ENCODE results near the gene JPH4.
"Not testable (repeated sequence)": the region's sequence is repeated elsewhere in the genome, so short reads cannot be mapped to it uniquely, and the experiment has no call there.

JPH4 gene

GRCh38 chr14:23608454-23608853 is 29.9 kb upstream of the JPH4 start:
- DNase-seq, result no peak

DNA sequence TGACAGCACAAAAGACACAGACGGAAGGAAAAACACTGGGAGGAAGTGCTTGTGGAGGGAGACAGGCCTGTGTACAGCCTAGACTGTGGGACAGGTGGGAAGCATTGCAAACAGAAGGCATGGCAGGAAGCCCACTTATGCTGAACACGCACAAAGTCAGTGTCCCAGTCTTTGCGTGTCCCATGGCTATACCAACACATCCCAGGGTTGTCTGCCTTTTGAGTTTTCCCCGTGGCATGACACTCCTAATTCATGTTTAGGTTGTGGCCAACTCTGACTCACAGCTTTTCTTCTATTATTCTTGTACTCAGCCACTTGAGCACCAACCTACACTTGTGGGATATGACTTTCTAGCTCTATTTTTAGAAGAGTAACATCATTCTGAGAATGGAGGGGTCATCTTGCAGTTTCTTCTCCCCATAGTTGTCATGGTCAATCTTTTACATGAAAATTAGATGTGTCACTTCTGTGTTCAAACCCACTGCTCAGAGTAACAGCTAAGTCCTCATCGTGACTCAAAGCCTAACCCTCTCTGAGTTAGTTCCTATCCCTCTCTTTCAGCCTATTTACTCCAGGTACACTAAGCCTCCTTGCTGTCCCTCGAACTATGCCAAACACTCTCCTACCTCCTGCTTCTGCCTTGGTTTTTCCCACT is 27.5 kb upstream of the JPH4 start:
- DNase-seq, result peak; percentile 36

- DNase-seq, result no peak
Observed at GRCh38 chr14:23604675-23605170, 26.1 kb upstream of the JPH4 start.

GRCh38 chr14:23604148-23604547 is 25.6 kb upstream of the JPH4 start:
- no peak for DNase-seq

- DNase-seq, result no peak
Observed at GRCh38 chr14:23603103-23603502, 24.5 kb upstream of the JPH4 start.

DNA sequence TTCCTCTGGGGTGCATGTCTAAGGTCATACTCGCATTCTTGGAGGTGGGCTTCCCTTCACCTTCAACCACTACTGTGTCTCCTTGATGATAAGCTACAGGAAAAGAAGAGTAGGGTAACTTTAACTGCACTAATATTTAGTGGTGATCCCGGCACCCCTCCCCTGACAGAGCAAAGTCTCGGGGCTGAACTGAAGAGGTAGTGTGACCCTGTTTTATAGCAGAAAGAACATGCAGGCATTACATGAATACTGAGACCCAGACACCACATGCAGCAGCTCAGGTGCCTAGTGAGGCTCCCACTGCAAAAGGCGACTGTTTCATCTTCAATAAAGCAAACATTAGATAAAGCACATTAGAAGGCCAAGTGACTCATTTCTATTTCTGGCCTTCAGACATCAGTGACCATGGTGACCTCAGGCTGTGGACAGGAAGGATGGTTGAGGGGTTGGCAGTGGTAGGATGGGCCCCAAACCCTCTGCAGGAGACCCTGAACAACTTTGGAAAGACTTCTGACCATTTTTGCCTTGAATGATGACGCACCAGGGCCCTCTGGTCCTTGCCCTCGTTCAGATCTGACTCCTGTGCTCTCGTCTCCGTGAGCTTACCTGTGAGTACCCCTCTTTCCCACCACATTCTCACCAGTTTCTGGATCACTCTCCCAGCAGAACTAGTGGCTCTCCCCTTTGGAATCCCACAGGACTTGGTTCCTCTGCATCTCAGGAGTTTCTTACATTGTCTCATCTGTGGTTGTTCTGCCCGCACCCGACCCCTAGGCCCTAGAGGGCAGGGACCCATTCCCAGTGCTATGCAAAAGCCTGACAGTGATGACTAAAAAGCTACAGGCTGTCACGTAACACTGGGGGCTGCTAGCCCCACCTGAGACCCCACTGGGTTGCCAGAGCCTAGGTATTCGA is 23.8 kb upstream of the JPH4 start:
- DNase-seq, result no peak

DNA sequence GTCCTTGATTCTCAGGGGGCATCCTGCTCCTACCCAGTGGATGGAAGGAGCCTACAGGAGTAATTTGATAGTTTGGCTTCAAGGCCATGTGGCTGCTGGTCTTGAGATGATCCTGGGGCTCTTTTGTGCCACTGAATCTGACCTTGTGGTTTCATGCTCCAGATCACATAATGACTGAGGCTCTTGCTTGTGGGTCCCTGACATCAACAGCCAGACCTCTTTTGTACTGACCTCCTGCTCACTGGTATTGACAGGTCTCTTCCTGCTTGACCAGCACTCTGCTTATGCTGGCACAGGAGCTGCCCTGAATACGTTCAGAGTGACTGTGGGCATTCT is 23.2 kb upstream of the JPH4 start:
- DNase-seq, result no peak

DNA sequence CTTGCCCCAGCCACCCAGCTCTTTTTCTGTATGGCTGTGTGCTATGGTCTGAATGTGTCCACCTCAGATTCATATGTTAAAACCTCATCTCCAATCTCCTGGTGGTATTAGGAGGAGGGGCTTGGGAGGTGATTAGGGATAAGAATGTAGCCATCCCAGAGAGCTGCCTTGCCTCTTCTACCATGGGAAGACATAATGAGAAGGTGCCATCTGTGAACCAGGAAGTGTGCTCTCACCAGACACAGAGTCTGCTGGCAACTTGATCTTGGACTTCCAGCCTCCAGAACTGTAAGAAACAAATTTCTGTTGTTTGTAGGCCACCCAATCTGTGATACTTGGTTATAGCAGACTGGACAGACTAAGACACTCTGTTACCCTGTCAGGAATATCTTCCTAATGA is 22.8 kb upstream of the JPH4 start:
- DNase-seq, result no peak

DNA sequence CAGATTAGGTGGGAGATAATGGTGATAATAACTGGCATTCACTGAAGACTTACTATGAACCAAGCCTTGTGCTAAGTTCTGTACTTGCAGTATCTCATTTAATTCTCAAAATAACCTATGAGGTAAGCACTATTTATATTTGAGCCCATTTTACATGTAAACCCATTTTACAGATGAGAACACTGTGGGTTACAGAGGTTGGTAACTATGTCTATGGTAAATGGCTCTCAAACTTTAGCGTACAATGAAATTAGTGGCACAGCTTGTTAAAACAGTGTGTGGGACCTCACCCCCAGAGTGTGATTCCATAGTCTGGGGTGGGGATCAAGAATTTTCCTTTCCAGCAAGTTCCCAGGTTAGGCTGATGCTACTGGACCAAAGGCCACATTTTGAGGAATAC is 22.2 kb upstream of the JPH4 start:
- no peak for DNase-seq

- DNase-seq, result no peak
Observed at GRCh38 chr14:23600322-23600707, 21.7 kb upstream of the JPH4 start.

DNA sequence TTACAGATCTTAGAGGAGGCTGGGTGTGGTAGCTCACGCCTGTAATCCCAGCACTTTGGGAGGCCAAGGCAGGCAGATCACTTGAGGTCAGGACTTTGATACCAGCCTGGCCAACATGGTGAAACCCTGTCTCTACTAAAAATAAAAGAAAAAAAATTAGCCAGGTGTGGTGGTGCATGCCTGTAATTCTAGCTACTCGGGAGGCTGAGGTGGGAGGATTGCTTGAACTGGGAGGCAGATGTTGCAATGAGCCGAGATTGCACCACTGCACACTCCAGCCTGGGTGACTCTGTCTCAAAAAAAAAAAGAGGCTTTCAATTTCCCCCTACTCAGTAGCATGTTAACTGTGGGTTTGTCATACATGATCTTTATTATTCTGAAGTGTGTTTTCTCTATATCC is 15.6 kb upstream of the JPH4 start:
- not testable (repeated sequence) for DNase-seq

- DNase-seq, result no peak
Observed at GRCh38 chr14:23590198-23590597, 11.6 kb upstream of the JPH4 start.

GRCh38 chr14:23589606-23590005 is 11.0 kb upstream of the JPH4 start:
- DNase-seq, result no peak

DNA sequence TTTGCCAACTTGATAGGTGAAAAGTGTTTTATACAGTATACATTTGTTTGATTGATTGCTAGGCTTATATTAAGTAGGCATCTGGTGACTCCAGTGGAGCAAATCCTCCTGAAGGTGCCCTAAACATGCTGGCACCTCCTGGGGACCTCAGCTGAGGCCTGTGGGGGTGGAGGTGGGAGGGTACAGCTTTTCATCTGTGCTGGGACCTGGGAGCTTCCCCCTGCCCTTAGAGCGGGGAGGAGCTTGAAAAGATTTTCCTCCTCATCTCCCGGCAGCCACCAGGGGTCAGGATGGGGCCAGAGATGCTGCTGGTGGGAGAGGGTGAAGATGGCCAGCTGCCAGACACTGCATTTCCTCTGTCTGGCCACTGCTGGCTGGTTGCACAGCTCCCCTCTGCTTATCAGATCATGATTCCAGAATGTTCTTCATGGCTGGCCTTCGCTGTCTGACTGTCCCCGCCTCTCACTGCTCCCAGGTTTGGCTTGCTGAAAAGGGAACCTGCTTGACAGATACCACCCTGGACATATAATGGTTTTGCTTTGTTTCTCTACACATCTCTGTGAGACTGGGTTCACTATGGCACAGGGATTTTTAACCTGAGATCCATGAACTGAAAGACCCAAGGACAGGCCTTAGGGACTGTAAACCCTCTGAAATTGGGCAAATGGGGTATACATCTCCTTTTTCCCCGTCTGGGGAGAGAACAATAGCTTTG is 10.5 kb upstream of the JPH4 start:
- peak; percentile 85 for DNase-seq

DNA sequence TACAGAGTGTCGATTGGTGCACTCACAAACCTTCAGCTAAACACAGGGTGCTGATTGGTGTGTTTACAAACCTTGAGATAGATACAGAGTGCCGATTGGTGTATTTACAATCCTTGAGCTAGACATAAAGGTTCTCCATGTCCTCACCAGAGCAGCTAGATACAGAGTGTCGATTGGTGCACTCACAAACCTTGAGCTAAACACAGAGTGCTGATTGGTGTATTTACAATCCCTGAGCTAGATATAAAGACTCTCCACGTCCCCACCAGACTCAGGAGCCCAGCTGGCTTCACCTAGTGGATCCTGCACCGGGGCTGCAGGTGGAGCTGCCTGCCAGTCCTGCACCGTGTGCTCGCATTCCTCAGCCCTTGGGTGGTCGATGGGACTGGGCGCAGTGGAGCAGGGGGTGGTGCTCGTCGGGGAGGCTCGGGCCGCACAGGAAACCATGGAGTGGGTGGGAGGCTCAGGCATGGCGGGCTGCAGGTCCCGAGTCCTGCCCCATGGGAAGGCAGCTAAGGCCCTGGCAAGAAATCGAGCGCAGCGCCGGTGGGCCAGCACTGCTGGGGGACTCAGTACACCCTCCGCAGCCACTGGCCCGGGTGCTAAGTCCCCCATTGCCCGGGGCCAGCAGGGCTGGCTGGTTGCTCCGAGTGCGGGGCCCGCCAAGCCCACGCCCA is 6.1 kb upstream of the JPH4 start:
- DNase-seq, result not testable (repeated sequence)

DNA sequence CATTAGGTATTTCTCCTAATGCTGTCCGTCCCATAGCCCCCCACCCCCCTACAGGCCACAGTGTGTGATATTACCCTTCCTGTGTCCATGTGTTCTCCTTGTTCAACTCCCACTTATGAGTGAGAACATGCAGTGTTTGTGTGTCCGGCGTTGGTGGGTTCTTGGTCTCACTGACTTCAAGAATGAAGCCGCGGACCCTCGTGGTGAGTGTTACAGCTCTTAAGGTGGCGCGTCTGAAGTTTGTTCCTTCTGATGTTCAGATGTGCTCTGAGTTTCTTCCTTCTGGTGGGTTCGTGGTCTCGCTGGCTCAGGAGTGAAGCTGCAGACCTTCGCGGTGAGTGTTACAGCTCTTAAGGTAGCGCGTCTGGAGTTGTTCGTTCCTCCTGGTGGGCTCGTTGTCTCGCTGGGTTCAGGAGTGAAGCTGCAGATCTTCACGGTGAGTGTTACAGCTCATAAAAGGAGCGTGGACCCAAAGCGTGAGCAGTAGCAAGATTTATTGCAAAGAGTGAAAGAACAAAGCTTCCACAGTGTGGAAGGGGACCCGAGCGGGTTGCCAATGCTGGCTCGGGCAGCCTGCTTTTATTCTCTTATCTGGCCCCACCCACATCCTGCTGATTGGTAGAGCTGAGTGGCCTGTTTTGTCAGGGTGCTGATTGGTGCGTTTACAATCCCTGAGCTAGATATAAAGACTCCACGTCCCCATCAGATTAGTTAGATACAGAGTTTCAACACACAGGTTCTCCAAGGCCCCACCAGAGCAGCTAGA is 5.4 kb upstream of the JPH4 start:
- DNase-seq, result not testable (repeated sequence)

- DNase-seq, result no peak
Observed at GRCh38 chr14:23582906-23583760, 4.5 kb upstream of the JPH4 start.

DNA sequence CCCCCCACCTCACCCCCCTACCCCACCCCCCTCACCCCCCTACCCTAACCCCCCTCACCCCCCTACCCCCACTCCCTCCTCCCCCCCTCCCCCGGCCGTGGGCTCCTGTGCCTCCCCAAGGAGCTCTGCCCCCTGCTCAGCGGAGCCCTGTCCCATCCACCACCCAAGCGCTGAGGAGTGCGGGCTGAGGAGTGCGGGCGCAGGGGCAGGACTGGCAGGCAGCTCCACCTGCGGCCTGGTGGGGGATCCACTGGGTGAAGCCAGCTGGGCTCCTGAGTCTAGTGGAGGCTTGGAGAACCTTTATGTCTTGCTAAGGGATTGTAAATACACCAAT is 2.3 kb upstream of the JPH4 start:
- DNase-seq, result no peak

DNA sequence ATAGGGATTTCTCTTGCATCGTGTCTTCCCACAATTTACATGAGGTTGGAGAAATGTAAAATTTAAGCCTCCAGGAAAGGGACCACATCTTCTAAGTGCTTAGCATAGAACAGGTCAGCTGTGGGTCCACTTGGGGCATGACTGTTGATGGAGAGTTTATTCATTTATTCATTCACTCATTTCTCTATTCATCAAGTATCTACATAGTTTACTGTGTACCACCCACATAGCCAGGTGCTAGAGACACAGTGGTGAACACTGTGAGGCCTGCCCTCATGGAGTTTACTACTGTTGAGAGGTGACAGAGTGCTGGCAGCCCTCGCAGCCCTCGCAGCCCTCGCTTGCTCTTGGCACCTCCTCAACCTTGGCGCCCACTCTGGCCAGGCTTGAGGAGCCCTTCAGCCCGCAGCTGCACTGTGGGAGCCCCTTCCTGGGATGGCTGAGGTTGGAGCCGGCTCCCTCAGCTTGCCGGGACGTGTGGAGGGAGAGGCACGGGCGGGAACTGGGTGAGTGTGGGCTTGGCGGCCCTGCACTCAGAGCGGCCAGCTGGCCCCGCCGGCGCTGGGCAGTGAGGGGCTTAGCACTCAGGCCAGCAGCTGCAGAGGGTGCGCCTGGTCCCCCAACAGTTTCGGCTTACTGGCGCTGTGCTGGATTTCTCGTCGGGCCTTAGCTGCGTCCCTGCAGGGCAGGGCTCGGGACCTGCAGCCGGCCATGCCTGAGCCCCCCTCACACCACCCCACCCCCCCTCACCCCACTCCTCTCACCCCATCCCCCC is 1.7 kb upstream of the JPH4 start:
- DNase-seq, result no peak

DNA sequence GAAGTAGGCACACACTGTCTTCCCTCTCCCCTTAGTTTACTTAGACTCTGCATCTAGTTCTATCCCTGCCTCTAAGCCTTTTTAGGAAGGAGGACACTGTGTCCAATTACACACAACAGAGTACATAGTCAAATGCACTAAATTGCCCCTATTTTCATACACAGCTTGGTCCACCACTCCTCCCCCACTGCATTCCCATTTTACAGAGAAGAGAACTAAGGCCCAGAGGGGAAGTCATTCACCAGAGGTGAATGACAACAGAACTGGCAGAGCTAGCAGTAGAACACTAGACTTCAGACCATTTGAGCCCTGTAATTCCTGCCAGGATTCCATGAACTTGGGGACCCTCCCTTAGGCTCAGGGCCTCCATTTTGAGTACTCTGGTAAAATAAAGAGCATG is 1.1 kb upstream of the JPH4 start:
- no peak for DNase-seq

DNA sequence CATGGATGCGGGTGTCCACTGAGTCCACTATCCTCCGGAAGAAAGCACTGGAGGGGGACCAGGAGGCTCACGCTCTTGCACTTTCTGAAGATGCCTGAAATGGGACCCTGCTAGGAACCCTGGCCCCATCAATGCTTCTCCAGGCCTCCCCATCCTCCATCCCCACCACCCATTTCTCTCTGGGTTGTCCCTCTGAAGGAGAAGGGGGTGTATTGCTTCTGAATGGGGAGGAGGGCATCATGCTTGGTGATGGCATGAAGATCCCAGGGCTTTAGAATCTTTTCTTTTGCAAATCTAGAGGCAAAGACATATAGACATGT is 681 bp upstream of the JPH4 start:
- no peak for DNase-seq
